Measurements from ENCODE around the gene FBRSL1.

Gene FBRSL1

DNA sequence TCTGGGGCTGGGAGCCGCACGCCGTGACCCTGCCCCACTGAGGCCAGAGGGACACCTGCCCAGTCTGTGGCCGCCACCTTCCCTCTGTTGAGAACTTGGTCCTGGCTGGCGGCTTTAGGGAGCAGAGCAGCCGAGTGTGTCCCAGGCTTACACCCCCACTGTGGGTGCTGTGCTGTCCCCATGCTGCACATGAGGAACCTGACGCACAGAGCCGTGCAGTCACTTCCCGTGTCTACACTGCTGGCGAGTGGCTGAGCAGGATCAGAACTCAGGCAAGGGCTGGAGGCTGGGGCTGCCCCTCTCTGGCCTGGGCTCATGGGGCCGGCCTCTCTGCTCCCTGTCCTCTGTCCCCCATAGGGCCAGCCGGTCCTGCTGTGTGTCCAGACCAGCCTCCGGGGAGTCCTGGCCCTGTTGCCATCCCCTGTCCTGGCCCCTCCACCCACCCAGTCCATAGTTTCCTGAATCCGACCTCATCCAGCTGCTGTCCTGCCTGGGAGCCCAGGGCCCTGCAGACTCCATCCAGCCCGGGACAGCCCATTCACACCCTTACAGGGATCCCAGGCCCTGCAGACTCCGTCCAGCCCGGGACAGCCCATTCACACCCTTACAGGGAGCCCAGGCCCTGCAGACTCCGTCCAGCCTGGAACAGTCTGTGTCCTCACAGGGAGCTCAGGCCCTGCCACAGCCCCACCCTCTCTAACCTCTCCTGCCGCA is 10.3 kb downstream of the FBRSL1 start:
- no peak for DNase-seq

DNA sequence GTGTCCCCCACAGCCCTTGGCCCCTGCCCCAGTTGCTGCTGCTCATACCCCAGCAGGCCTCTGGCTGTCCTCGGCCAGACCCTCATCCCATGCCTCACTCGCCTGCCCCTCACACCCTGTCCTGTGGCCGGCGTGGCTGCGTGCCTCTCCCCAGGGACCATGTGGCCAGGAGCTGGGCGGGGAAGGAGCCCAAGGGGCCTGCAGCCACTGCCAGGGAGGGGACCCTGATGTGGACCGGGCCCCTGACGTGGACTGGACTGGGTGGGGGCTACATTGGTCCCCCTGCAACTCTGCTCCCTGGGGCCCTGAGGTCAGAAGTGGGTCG is 10.9 kb downstream of the FBRSL1 start:
- no peak for DNase-seq

DNA sequence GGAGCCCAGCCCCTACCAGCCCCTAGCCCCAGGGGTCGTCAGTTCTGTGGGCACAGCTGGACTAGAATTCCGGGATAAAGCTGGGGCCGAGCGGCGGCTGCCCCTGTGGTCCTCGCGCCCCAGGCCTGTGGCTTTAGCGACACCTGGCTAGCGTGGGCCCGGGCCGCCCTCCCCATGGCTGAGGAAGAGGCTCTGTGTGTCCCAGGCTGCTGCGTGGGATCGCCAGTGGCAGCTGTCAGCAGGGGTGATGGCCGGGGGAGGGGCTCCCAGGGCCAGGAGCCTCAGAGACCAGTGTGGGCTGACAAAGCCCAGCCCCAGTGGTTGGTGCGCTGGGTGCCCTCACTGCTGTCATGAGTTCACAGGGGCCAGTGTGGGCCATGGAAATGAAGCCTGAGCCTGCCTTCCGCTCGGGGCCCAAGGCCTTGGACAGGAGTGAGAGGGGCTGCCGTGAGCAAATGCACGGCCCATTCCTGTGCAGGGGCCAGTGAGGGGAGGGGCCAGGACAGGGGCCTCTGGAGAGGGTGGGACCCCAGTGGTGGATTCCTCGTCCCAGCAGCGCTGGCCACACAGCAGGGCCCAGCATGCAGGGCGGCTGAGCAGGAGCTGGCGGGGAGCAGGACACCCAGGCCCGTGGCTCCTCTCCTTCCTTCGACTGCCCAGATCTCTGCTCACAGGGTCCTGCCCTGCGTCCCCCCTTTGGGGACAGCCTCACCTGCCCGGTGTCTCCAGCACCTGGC is 11.4 kb downstream of the FBRSL1 start:
- DNase-seq = no peak

DNA sequence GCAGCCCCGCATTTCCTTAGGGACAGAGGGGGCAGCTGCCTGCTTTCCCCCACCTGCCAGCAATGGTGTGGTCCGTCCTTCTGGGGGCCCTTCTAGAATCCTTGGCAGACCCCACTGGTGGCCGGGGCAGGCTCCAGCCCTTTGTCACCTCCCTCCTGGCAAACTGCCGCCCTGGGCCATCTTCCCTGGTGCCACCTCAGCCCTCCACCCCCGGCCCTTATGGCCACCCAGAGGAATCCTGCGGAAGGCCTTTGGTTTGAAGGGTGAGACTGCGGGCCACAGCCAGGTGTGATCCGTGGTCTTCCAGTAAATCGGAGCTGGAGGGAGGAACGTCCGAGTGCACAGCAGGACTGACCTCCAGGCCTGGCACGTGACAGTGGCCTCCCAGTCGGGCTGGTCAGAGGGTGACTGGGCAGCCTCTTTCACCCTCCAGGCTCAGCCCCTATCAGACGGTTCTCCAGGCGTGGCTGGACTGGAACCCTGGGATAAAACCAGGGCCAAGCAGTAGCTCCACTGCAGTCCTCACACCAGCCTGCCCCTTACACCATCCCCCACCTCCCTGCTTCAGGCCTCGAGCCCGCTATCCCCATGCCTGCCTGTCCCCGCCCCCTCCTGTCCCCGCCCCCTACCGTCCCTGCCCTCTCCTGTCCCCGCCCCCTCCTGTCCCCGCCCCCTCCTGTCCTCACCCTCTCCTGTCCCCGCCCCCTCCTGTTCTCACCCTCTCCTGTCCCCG is 12.4 kb downstream of the FBRSL1 start:
- peak; percentile 51 for DNase-seq

DNA sequence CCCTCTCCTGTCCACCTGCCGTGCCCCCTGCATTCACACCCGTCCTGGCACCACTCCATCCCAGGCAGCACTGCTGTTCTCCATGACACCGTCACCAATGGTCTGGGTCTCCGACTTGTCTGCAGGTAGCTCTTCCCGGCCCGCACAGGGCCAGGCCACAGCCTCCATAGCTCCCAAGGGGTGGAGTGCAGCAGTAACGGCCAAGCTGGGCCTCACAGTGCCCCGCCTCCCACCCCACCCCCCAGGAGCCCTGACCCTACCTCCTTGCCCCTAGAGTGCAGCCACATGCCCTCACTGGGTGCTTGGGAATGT is 12.9 kb downstream of the FBRSL1 start:
- DNase-seq = no peak

DNA sequence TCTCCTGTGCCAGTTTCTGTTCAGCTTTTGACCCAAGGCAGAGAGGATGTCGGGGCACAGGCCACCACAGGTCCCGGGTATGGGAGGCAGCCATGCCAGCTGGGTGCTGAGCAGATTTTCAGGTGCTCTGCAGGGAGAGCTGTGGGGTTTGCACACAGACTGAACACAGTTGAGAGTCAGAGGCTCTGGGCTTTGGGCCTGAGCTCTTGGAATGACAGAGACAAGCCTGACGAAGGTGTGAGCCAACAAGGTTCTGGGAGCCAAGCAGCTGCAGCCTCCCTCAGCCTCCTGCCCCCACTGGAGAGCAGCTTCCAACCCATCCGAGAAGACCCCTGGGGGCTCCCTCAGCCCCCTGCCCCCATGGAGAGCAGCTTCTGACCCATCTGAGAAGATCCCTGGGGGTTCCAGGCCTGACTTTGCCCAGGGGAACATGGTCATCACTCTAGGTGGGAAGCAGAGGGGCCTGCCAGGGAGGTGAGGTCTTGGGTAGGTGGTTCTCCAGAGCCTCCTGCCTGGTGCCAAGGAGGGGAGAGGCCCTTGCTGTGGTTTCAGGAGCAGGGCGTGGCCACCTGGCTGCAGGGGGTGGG is 13.8 kb downstream of the FBRSL1 start:
- DNase-seq = no peak

DNA sequence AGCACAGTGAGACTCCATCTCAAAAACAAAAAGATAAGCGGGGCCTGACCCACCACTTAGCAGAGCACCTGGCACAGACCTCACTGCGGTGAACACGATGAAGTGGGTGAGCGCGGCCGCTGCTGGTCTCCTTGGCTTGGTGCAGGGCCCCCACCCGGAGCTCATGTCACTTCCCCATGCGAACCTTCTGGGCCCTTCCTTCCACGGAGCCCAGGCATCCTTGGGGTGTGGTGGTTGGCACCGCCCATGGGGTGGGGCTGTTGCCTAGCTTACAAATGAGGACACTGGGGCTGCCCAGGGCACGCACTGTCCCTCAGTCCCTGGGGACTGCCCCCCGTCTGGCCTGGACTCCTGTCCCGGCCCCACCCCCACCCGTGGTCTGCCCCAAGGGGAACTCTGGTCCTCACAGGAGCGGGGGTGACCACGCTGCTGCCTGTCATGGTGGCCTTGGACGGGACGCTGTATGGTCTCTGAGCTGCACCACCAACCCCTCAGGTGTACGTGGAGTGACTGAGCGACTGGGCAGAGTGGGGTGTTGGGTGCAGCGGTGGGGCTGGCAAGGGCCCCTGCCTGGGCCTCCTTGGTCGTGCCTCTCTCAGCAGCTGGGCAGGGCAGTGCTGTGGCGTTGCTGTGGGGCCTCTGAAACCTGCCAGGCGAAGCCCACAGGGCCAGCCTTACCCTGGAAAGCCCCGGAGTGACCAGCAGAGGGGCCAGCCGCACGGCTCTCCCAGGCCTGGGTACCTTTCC is 15.3 kb downstream of the FBRSL1 start:
- no peak for DNase-seq

DNA sequence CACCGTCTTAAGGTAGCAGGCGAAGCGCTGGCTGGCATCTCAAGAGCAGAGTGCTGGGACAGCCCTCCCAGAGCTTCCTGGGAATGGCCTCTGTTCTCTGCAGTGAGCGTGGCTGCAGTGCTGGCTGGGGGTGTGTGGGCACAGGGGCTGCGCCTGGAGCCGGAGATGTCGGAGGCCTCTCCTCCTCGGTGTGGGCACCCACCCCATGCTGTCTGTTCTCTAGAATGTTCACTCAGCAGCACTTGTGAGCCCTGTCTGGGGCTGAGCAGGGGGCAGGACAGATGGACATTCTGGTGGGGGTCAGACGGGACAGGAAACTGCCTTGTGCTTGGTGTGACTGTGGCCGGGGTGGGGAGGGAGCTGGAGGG is 15.9 kb downstream of the FBRSL1 start:
- no peak for DNase-seq

DNA sequence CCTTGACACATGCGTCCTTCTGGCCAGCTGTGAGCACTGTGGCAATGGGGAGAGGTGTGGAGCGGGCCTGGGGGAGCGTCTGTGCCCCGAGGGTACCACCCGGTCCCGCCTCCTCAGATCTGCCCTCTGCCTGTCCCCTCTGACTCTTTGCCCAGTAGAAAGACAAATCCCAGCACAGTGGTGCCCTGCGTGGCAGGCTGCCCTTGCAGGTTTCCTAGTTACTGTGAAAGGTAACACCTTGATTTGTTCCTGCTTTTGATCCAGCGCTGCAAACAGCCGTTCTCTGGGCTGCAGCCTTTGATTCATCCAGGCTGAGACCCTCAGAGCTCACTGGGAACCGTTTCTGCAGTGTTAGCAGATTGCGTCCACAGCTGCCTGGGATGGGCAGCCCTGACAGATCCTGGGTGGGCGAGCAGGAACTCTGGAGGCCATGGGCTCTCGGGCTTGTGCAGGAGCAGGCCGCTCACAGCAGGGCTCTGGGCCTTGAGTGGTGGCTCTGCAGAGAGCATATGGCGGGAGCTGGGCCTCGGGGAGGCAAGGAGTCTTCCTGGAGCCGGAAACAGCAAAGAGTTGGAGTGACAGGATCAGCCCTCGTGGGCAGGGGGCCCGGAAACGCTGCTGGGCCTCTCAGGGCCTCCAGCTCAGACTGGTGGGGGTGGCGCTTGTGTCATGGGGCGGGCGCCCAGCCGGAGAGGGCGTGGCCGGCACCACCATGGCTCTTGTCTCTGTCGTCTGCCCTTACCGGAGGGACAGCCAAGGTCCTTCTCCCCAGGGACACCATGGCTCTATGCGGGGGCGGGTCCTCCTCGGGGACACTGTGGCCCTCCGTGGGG is 16.6 kb downstream of the FBRSL1 start:
- peak; percentile 75 for DNase-seq

DNA sequence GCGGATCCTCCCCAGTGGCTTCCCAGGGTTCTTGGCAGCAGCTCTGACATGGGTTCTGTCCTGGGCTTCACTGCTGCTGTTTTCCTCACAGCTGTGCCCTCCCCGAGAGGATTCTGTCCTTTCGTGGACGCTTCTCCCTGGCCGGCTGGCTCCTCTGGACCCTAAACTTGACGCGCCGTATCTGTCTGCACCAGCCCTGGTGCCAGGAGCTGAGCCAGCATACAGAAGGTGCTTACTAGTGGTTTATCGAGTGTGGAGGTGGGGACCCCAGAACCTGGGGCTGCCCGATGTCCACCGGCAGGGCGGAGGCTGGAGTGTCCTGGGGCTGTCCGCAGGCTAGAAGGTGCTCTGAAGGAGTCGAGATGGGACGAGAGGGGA is 17.2 kb downstream of the FBRSL1 start:
- no peak for DNase-seq

DNA sequence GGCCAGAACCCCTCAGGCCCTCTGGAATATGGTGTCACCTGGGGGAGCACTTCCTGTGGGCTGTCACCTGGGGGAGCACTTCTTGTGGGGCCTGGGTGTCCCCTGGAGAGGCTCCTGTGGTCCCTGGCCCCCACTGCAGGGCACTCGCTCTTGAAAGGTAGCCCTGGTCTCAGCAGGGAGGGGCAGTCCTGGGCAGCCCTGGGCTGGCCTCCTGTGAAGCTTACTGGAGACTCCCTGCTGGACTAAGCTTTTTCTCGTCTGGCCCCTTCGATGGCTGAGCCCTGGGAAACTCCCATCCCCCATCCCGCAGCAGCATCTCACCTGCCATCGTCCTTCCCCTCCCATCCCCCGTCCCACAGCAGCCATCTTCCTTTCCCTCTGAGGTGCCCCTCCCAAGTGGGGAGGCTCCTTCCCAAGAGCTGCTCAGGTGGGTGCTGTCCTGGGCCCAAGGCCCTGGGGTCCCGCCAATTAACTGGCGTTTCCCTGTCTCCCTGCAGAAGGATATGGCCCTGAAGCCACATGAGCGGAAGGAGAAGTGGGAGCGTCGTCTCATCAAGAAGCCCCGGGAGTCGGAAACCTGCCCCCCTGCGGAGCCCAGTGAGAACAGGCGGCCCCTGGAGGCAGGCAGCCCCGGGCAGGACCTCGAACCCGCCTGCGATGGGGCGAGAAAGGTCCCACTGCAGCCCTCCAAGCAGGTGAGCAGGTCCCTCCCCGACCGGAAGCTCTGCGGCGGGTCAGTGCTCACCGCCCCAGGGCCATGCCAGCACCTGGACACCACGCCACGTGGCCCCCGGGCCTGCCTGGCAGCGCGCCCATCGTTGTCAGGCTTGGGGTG is 17.9 kb downstream of the FBRSL1 start:
- no peak for DNase-seq

DNA sequence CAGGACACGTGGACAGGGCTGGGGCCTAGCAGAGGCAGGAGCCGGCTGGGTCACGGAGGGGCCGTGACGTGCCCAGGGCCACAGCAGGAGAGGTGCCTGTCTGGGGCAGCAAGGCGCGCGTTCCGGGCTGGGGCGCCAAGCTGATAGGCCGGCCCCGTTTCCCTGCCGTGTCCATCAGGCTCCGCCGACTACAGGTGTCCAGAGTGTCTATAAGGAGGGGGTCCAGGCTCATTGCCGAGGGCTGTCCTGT is 18.5 kb downstream of the FBRSL1 start:
- DNase-seq = no peak

DNA sequence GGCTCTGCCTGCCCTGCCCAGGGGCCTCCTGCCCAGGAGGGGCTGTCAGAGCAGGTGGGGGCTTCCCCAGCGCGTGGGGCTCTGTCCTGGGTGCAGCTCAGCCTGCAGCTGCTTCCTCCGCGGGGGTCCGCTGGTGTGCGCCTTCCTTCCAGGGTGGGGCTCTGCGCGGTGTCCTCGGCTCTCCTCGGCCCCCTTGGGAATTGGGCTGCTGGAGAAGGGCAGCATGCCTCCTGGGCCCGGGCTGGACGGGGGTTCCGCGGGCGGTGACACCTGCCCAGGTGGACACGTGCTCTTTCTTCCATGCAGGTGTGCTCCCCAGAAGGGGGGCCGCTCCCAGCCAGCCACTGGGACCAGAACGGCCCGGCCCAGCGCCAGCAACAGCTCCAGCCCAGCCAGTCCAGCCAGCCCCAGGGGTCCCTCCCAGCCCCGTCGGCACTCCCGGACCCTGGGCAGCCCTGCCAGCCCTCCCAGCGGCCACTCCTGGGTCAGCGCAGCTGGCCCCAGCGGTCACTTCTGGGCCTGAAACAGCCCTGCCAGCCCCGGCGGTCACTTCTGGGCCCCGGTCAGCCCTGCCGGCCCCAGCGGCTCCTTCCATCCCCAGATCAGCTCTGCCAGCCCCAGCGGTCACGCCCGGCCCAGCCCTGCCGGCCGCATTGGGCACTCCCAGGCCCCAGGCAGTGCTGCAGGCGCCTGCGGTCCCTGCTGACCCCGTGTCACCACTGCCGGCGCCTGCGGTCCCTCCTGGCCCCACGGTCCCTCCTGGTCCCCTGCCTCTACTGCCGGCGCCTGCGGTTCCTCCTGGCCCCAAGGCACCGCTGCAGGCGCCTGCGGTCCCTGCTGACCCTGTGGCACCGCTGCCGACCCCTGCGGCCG is 19.1 kb downstream of the FBRSL1 start:
- no peak for DNase-seq

DNA sequence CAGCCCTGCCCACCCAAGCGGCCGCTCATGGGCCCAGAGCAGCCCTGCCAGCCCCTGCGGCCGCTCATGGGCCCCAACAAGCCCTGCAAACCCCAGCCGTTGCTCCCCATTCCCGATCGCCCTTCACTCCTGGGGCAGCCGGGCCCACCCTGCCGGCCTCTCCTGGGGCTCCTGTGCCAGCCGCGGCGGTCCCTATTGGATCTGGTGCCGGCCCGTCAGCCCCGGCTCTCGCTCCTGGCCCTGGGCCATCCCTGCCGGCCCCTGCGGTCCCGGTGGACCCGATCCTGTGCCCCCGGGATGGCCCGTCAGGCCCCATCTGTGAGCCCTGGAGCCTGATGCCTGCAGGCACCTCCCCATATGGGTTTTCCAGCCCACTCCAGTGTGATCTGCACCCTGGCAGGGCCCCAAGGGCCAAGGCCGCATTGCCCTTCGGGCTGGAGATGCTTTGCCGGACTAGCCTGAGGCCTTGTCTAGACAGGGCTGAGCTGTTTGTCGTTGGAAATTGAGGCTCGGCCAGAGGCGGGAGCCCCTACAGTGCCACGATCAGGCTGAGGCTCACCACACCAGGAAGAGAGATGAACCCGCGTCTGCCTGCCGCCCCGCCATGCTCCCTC is 20.3 kb downstream of the FBRSL1 start:
- no peak for DNase-seq

DNA sequence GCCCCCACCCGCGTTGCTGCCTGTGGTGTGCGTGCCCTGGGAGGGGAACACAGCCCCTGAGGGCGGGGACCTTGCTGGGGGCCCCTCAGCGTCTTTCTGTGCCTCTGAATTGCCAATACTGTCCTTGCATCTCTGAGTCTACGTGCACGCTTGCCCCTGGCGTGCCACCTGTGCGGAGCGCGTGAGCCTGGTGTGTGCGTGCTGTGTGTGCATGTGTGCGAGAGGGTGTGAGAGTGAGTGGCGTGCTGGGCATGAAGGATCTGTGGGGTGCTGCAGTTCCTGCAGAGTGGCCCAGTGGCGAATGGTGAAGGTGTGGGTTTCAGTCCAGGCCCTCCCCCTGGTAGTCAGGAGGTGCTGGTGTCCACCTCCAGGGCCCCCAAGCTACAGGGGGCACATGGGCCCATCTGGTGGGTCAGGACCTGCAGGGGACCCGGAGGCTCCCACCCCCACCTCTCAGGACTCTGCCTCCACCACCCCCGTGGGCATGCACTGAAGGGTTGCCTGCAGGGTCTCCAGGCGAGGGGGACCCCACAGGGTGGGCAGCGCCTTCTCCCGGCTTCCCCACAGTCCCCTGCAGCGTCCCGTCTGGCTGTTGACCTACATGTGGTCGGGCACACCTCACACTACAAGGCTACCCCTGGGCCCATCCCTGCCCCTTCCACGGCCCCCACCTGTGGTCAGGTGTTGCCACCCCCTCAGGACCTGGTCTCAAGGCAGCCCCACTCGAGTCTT is 21.0 kb downstream of the FBRSL1 start:
- DNase-seq = no peak

DNA sequence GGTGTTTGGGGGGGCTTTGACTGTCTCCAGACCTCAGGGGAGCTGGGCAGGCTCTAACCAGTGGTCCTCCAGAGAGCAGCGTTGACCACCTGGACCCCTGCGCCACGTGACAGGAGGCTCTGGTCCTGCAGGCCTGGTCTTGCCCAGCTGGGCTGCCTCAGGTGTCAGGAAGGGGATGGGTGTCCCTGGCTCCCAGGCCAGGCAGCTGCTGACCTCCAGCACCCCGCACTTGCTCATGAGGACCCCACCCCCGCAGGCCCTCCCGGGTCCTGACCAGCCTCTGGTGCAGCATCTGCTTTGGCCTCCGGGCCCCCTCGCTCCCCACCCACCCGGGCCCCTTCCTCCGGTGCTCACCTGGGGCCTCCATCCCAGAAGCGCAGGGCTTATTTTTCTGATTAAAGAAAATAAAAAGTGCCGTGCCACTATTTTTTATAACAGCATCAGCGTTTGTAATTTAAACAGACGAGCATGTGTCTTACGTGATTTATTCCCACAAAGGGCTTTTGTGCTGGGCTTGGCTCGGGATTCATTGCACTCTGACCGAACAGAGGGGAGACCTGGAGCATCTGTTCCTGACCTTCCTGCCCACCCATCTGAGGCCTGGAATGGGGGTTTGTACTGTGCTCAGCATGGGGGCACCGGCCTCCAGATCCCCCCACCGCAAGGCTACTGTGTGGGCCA is 21.7 kb downstream of the FBRSL1 start:
- DNase-seq = no peak

DNA sequence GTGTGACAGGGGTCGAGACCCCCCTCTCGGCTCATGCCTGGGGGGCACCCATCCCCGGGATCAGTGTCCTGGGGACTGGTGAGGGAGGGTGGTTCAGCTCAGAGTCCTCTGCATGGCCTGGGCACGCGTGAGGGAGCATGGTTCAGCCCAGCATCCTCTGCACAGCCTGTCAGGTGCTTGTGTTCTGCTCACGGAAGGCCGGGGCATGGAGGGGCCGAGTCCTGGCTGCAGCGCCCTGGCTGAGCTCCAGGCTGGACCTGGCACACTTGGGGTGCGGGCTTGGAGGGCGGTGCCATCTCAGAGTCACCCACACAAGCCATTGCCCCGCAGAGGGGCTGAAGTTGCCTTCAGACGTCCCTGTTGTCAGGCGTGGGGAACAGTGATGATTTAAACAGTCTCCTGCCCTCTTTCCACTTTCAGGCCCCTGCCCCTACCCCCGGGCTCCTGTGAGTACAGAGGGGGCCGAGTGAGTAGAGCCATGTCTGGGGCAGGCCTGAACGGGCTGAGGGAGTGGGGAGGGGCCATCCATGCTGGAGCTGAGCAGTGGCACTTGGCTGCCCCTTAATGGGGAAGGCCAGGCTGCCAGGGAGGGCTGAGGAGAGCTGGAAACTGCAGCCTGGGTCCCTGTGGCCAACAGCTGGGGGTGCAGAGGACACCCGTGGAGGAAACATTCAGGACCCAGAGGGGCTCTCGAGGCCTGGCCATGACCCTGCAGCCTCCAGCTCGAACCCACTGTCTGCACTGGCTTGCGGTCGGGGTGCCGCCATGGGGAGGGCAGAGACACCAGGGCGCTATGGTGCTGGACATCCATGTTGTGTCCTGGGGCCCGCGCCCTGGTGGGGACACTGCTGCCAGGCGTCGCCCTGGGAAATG is 22.5 kb downstream of the FBRSL1 start:
- DNase-seq = no peak

DNA sequence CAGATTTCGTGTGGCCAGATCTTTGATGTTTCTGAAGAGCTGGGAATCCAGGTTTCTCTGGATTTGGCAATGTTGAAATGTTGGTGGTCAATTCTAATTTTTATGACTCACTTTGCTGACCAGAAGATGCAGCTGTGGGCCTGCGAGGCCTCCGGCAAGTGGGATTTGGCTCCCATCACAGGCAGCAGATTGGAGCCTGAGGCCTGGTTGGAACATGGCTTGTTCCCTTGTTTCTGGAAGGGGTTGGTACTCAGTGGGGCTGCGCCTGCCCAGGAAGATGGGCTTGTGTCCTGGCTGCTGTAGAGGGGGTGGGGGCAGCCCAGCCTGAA is 23.1 kb downstream of the FBRSL1 start:
- no peak for DNase-seq

All from CD4-positive, alpha-beta T cell treated with Interleukin-17A for 4 hours (primary cell).